Measurements from ENCODE around the gene CTSZ. TPM values are rescaled to one million over a fixed set of nuclear protein-coding genes. Genes with fewer than 3 reads are reported as not detected.

The CTSZ gene
- total and polyA plus RNA-seq, 2 experiments from 2014 or later, result 0.58 to 41.4 TPM

GRCh38 chr20:59004763-59005522 is 2.1 kb downstream of the CTSZ start (continued):
- TF ChIP-seq ZNF462 (CRISPR knock-in tag; IDR thresholded peaks at IDR 0.05) (no peak), NANOG (IDR thresholded peaks at IDR 0.05; ENCODE audit: borderline replicate concordance) (no peak), CREB1 (CRISPR knock-in tag; IDR thresholded peaks at IDR 0.05; ENCODE audit: low read depth) (no peak)

GRCh38 chr20:59004493-59004762 is 2.6 kb downstream of the CTSZ start:
- DNase-seq (ENCODE audit: low spot score) (no peak), ATAC-seq (no peak)
- H3K27ac Mint-ChIP-seq, result no peak overlapping the region
- peaks cover 20% of the 10 kb centered on the region for H3K27me3 Mint-ChIP-seq (ENCODE audit: insufficient read depth, low read depth, poor library complexity)
- no peaks in the 10 kb centered on the region for H3K36me3 ChIP-seq (ENCODE audit: insufficient read depth)
- H3K4me3 Mint-ChIP-seq, result no peak overlapping the region
- no peaks in the 10 kb centered on the region for H3K9me3 Mint-ChIP-seq
- H3F3A ChIP-seq (replicated peaks; ENCODE audit: low read depth), result no peaks in the 10 kb centered on the region
- no peak overlapping the region for H3K27ac ChIP-seq (ENCODE audit: low read depth)
- H4K20me1 ChIP-seq (replicated peaks; ENCODE audit: insufficient read depth), result 0 out of 2 replicates have a peak, but pooled peaks cover 5% of the 10 kb centered on the region
- no peak overlapping the region for H2AFZ ChIP-seq
- H3K4me1 ChIP-seq (ENCODE audit: insufficient read depth), result no peaks in the 10 kb centered on the region; the same call in 1 of the 2 replicates
- H3K4me2 ChIP-seq, result no peak overlapping the region
- H3K4me1 Mint-ChIP-seq, result peaks cover 13% of the 10 kb centered on the region
- no peaks in the 10 kb centered on the region for H3K79me2 ChIP-seq (replicated peaks; ENCODE audit: insufficient read depth)
- H3K4me3 ChIP-seq, result no peak overlapping the region
- H3K9me2 ChIP-seq (ENCODE audit: insufficient read depth), result no peaks in the 10 kb centered on the region
- peaks cover 2% of the 10 kb centered on the region; the same call in 1 of the 3 replicates for H3K36me3 Mint-ChIP-seq (ENCODE audit: low read depth)
- peaks cover 11% of the 10 kb centered on the region for H3K27me3 ChIP-seq (ENCODE audit: insufficient read depth)
- TF ChIP-seq NANOG (IDR thresholded peaks at IDR 0.05; ENCODE audit: borderline replicate concordance) (no peak), JUNB (IDR thresholded peaks at IDR 0.05; ENCODE audit: unreplicated experiment) (no peak), ZNF331 (CRISPR knock-in tag; IDR thresholded peaks at IDR 0.05; ENCODE audit: low read depth) (no peak), REST (IDR thresholded peaks at IDR 0.05; ENCODE audit: unreplicated experiment) (no peak), CTCF (conservative IDR thresholded peaks at IDR 0.05; ENCODE audit: low read depth in 2 of 2) (no peak), EZH2 (IDR thresholded peaks at IDR 0.05; ENCODE audit: low read depth, unreplicated experiment) (no peak), EZH2phosphoT487 (IDR thresholded peaks at IDR 0.05; ENCODE audit: unreplicated experiment) (no peak), ETS1 (IDR thresholded peaks at IDR 0.05) (no peak), CREB1 (CRISPR knock-in tag; IDR thresholded peaks at IDR 0.05; ENCODE audit: low read depth) (no peak), POLR2AphosphoS5 (IDR thresholded peaks at IDR 0.05; ENCODE audit: low read depth) (no peak)
